8988T (cell line): ENCODE measurements around the gene NAP1L1.
"Not testable (repeated sequence)": the region's sequence is repeated elsewhere in the genome, so short reads cannot be mapped to it uniquely, and the experiment has no call there.

Experiments
- DNase-seq: peaks from one replicate; pipeline ENCODE4 v3.0.0; 2011

NAP1L1 gene

GRCh38 chr12:76018672-76019071 lies 65.8 kb downstream of the NAP1L1 start:
- DNase-seq, result no peak

DNA sequence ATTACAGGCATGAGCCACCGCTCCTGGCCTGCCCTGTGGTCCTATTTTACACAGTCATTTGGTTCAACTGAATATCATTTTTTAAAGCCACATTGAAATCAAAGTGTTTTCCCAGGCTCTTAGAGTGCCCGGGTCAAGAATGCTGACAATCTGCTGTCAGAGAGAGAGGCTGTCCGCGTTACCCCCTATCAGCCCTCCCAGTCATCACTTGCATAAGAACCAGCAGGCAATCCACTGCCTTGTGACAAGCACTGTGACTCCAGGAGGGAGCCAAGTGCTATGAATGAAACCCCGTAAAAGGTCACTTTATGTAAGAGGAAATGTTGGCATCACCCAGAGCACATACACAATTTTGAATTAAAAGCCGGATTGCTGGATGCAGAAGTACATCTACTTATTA lies 66.4 kb downstream of the NAP1L1 start:
- DNase-seq, result no peak

GRCh38 chr12:76014007-76014406 lies 70.5 kb downstream of the NAP1L1 start:
- DNase-seq, result no peak

GRCh38 chr12:76013603-76014002 lies 70.9 kb downstream of the NAP1L1 start:
- no peak for DNase-seq

GRCh38 chr12:76012644-76013043 lies 71.8 kb downstream of the NAP1L1 start:
- DNase-seq, result no peak

DNA sequence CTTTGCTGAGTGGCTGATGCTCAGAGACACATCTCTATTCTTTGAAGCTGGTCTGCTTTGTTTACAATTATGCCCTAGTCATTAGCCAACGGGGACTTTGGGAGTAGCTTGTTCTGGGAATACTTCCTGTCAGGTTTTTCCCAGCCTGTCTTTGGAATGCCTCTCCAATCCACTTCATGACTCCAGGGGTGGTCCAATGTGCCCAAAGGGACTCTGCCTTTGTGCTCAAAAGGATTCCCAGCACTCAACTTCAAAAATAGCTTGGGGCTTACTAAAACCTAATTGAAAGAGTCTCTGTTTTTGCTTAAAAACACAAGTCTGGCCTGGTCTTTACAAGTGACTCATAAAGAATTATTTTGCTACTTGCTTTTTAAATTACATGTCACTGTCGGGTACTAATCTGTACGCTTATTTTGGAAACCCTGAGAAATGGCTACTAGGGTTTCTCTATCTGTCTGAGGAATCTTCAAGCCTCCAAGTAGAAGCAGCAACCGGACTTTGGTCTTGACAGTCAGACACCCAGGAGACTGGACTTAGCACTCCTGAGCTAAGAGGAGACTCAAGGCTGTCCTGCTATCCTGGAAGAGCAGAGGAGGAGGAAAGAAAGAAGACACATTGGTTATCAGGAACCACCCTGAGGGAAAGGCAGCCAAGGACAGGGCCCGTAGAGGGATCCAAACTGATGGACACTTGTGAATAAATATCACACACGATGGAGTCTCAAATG lies 73.6 kb downstream of the NAP1L1 start:
- no peak for DNase-seq

DNA sequence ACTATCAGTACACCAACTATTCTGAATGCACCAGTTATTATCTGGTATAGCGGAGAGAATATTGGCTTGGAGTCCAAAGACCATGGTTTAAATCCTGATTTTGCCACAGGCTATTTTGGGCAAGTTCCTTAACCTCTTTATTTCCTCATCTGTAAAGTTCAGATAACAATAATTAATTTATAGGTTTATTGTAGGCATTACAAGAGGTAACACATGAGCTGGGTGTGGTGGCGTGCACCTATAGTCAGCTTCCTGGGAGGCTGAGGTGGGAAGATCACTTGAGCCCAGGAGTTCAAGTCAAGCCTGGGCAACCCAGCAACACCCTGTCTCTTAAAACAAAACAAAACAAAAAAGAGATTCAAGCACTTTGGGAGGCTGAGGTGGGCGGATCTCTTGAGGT lies 76.1 kb downstream of the NAP1L1 start:
- no peak for DNase-seq

DNA sequence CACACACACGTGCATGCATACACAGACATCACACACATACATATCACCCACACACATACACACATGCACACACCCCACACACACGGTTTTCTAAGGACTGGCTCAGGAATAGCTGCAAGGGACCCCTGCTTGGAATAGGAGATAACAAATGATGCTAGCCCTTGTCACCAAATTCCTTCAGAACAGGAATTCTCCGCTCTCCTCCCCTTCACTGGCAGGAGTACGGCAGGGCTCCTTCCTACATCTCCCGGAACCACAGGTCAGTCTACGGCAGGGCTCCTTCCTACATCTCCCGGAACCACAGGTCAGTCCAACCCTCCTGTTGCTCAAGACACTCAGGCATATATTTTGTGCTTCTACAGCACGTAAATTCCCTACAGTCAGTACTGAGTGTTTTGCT lies 76.8 kb downstream of the NAP1L1 start:
- DNase-seq, result no peak

DNA sequence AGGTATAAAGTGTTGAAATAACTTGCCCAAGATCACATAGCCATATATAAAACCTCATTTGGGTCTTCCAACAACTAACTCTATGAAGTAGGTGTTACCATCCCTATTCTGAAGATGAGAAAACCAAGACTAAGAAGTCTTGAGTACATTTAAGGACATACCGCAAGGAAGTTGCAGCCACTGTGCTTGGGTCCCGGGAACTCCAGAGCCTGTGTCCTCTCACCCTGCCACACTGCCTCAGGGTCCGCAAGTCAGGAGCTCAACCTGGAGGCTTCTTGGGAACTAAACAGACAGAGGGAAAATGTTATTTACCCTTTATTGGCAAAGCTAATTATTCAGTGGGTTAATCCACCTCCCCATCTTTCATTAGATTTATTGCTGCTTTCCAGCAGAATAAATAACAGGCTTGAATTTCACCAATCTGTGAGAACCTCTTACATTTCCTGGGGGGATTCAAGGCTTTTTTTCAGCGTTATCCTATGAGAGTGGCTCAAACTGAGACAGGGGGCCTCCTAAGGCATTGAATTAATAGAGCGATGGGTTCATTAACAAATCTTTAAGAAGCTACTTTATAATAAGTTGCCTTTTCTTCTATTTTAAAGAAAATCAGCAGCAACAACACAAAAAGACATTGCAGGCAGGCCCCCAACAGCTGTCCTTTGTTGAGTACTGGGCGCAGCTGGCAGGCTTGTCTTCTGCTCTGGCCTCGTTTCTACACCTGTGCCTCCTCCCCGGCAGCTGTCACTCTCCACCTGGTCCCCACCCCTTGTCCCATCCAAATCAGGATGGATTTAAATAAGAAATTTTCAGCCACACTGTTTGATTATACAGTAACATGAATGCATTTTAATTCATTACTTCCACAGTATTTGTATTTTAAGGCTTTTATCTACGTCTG lies 78.2 kb downstream of the NAP1L1 start:
- no peak for DNase-seq

DNA sequence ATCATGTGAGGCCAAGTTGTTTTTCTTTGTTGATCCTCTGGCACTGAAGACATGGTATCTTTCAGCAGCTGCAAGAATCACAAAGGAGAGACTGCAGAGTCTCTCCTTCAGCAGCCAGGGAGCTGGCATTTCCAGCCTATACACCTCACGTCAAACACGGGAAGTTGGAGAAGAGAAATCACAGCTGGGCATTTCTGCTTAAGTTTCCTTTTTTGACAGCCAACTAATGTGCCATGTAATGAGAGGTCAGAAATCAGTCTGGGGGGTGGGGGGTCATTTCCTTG lies 81.2 kb downstream of the NAP1L1 start:
- DNase-seq, result no peak

GRCh38 chr12:76002598-76003354 lies 81.7 kb downstream of the NAP1L1 start:
- DNase-seq, result no peak

DNA sequence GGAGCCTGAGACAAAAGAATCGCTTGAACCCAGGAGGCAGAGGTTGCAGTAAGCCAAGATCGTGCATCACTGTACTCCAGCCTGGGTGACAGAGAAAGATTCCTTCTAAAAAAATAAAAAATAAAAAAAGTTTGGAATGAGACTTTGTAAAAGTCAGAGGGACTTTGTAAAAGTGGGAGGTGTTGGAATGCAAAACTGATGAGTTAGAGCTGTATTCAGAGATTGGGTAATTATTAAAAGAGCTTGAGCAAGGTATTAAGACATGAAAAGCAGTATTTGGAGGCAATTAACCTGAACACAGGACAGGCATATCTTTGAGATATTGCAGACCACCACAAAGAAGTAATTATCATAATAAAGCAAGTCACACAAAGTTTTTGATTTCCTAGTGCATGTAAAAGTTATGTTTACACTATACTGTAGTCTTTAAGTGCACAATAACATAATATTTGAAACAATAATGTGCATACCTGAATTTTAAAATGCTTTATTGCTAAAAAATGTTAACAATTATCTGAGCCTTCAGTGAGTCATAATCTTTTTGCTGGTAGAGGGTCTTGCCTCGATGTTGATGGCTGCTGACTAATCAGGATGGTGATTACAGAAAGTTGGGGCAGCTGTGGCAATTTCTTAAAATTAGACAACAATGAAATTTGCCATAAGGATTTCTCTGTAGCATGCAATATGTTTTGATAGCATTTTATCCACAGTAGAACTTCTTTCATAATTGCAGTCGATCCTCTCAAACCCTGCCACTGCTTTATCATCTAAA lies 86.0 kb downstream of the NAP1L1 start:
- no peak for DNase-seq

DNA sequence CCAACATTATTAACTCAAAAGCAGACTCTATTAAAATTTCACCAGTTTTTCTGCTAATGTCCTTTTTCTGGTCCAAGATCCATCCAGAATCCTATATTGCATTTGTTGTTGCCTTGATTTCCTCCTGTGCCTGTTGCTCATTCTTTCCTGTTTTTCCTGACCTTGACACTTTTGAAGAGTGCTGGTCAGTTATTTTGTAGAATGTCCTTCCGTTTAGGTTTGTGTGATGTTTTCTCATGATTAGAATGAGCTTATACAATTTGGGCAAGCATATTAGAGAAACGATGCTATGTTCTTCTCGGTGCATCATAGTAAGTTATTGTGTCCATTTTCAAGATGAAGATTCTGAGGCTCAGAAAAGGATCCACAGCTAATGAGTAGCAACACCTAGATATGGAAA lies 86.8 kb downstream of the NAP1L1 start:
- DNase-seq, result no peak

- DNase-seq, result no peak
Measured at GRCh38 chr12:75996861-75997447, 87.5 kb downstream of the NAP1L1 start.

GRCh38 chr12:75995691-75996090 lies 88.8 kb downstream of the NAP1L1 start:
- DNase-seq, result no peak

- no peak for DNase-seq
Measured at GRCh38 chr12:75994069-75994740, 90.3 kb downstream of the NAP1L1 start.

DNA sequence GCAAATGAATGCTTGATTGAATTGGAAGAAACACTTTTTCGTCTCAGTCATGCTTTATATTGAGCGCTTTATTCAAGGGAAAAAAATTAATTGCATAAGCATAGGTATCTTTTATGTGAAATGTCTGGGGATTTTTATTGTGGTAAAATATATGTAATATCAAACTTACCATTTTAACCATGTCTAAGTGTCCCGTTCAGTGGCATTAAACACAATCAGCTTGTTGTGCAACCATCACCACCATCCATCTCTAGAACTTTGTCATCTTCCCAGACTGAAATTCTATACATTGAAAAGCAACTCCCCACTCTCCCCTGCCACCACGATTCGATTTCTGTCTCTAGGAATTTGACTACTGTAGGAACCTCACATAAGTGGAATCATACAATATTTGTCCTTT lies 92.7 kb downstream of the NAP1L1 start:
- DNase-seq, result no peak

DNA sequence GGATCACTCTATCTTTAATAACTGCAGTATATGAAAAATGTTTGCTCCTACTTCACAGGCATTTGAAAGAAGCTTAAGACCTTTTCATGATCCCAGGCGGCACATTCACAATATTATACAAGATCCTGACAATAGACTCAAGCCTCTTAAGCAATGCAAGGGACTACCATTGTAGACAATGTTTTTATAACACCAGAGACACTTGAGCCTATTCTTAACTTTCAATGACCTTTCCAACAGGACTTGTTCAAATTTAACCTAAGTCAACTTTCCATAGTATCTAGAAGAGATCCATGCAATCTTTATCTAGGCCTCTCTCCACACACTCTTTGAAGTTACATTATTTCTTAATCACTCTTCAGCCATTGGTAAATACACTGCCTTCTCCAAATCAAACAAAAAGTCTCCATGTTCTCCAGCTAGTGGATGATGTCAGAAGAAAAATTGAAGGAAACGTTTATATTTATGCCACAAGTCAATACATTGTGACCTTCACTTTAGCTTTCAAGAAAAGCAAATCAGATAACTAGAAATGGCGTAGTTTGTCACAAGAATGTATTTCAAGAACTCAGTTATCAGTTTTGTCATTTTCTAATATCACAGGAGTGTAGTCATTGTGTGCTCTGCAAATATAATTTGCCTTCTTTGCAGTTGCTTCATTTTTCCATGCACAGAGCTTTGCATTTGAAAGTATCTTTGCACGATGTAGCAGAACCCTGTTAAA lies 94.1 kb downstream of the NAP1L1 start:
- DNase-seq, result no peak

DNA sequence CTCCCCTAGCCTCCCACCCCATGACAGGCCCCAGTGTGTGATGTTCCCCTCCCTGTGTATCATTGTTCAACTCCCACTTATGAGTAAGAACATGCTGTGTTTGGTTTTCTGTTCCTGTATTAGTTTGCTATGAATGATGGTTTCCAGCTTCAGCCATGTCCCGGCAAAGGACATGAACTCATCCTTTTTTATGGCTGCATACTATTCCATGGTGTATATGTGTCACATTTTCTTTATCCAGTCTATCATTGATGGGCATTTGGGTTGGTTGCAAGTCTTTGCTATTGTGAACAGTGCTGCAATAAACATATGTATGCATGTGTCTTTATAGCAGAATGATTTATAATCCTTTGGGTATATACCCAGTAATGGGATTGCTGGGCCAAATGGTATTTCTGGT lies 96.8 kb downstream of the NAP1L1 start:
- DNase-seq, result not testable (repeated sequence)
